GM10266 (cell line): Measurements from ENCODE around the gene DIPK1C.

Experiments
- DNase-seq: peaks from one replicate; pipeline ENCODE4 v3.0.0; 2012; ENCODE audit errors: extremely low spot score
- CTCF ChIP-seq: IDR thresholded peaks from 2 replicates; pipeline ENCODE4 v1.5.1; 2012; ENCODE audit warnings: mild to moderate bottlenecking, low read depth; ENCODE audit not compliant: control insufficient read depth, insufficient read depth; ENCODE audit errors: missing control alignments

The DIPK1C gene

GRCh38 chr18:74499633-74500032 is 42.5 kb upstream of the DIPK1C start:
- no peak for TF ChIP-seq CTCF
- DNase-seq = peak; percentile 79

DNA sequence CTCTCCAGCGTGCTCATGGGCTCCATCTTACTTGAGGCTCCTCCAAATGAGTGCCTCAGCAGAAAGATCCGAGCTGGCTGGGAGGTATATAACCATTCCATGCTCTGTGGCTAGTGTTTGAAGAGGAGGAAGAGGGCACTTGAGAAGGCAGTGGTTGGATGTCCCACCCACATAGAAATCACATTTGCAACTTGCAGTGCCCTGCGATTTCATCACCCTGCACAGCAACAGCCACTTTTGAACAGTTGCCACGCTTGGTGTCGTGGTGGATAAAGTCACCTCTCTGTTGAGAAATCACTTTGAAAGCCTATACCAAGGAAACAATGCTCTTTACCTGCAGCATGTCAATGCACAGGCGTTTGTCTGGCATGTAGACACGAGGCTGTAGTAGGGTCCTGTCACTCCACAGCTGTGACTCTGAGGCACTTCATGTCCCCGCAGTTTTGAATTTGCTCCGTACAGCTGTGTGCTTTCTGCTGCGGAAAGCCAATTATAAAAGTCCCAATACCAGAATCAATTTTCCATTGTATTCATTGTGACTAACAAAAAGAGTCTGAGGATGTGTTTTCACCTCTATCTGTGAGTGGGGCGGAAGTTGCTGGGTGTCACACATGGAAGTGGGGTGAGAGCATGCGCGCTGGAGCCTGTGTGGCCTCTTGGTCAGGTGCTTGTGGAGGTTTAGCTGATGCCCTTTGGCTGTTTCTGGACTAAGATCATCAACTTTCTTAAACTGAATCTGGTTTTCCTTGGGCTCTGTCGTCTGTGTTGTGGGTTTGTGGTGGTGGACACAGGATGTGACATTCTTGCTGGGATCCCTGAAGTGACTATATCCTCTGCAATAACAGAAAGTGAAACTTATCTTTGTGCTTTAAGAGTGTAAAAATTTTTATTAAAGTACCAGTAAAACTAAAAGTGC is 41.9 kb upstream of the DIPK1C start:
- no peak for TF ChIP-seq CTCF
- peak; percentile 83 for DNase-seq

DNA sequence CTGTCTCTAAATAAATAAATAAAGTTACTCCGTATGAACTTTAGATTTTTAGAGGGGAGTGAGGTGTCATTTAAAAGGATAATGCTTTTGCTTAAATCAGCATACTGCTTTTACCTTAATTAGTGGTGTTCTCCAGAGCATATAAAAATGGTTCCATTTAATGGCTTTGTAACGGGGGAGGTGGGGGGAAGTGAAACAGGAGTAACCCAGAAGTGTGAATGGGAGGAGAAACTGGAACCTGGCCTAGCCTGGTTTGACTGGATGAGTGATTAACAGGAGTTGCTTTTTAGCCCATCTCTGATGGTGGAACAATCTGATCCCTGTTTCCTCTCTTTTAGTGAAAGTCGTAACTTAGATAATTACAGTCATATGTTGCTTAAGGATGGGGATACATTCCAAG is 40.7 kb upstream of the DIPK1C start:
- no peak for TF ChIP-seq CTCF
- no peak for DNase-seq

- DNase-seq = no peak
- no peak for TF ChIP-seq CTCF
Observed at GRCh38 chr18:74497324-74497676, 40.2 kb upstream of the DIPK1C start.

DNA sequence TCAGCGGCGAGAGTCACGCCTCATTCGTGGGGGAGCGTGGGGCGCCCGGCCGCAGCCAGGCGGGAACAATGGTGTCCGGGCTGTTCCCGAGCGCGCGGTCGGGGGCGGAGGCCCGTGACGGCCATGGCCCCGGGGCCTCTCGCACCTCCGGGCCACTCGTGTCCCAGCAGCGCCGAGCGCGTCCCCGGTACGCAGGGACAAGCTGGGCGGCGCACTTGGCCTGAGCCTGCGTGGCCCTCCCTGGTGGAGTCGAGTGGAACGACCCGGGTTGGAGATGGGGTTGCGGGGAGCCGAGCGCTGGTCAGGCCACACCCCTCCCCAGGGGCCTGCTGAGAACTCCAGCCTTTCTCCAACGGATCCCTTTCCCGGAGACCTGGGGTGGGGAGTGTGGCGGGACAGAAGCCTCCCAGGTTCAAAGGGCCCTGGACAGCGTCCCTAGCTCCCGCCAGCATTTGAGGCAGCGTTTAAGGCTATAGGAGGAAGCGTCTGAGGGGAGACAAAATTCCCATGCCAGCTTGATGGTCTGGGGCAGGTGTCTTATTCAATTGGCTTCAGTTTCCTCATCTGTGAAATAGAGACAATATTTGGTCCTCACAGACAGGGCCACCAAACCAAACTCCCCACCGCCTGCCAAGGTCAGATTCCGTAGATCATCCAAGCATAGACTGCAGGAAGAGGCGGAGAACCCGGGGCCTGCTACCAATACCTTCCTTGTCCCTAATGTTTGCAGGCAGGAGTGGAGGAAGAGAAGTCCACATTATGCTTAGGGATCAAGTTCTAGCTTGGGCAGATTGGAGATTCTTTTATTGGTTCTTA is 39.6 kb upstream of the DIPK1C start:
- no peak for DNase-seq
- TF ChIP-seq CTCF = peak; percentile 4

DNA sequence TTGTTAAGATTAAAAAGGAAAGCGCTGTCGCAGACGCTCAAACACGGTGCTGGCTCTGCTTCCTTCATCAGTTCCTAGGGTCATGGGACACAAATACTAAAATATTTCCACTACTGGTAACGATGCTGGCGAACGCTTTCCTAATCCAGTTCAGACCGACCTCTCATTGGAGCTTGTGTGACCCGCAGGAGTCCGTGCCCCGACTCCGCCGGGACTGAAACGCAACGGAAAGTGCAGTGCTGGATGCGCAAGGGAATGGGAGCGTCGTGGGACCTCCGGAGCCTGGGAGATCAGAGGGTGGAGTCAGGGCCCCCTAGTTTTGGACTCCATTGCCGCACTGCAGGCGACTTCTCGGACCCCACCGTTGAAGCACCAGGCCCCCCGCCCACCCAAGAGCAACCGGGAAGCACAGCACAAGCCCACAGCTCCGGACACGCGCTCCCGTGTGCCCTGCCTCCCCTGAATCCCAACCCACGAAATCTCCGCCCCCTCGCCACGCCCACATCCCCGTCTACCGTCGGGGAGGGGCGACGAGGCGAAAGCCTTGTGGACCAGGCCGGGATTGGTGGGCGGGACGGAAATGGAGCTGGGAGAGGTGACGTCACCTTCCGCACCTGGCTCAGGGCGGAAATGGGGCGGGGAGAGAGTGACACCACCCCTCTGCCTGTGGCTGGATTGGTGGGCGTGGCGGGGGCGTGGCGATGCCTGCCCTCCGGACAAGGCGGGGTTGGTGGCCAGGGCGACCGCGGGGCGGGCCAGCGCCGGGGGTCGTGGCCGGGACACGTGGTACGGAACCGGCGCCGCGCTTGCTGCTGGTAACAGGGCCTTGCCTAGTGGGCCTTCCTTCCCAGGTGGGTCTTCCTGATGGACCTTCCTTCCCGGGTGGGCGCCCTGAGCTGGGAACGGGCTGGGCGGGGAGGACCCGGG is 38.7 kb upstream of the DIPK1C start, which contains the start of gene CNDP2:
TSS of gene CNDP2 (plus strand) at position 783 of the 927 bp plus-strand sequence. CDS start 3,611 bp downstream, outside the sequence.
- TF ChIP-seq CTCF = no peak
- peak; percentile 98 for DNase-seq
